ENCODE measurements around the gene TMEM89. TPM values are rescaled to one million over a fixed set of nuclear protein-coding genes. Genes with fewer than 3 reads are reported as not detected.

The TMEM89 gene
- total RNA-seq, 2 experiments from 2014 or later, result 0.43 TPM; not detected in 1

GRCh38 chr3:48623851-48624547 lies 2.4 kb upstream of the TMEM89 start:
- Mint-ChIP-seq H3K4me1 (ENCODE audit: low read depth) (peaks cover 4% of the 10 kb centered on the region), H3K27me3 (no peaks in the 10 kb centered on the region), H3K9me3 (no peaks in the 10 kb centered on the region), H3K4me3 (no peak overlapping the region), H3K36me3 (ENCODE audit: low read depth) (peaks cover 6% of the 10 kb centered on the region), H3K27ac (no peak overlapping the region)
- CTCF ChIA-PET, result interaction anchor here (1.3 to 6.5 kb wide), 2 partner anchors 11 to 188 kb away, joined by 4 to 42 read pairs; partner anchors contain the start of gene SLC26A6
- no peak for TF ChIP-seq CTCF (IDR thresholded peaks at IDR 0.05)
- DNase-seq, result no peak
- POLR2A ChIA-PET, result interaction anchor here (0.6 to 2.1 kb wide), 5 partner anchors 9 to 34 kb away, joined by 3 to 8 read pairs (median 3); partner anchors contain the start of gene SLC26A6
- no peak for ATAC-seq
- intact Hi-C loops (cut with micrococcal nuclease), result no loop called here

GRCh38 chr3:48619541-48620524 lies 1.7 kb downstream of the TMEM89 start:
- ATAC-seq (no peak), DNase-seq (no peak)
- ChIA-PET POLR2A (interaction anchor here (0.7 to 1.0 kb wide), 3 partner anchors 10 to 56 kb away, joined by 3 read pairs; no protein-coding TSS in a partner anchor), CTCF (interaction anchor here (1.5 kb wide), 1 partner anchor 16 kb away, joined by 4 read pairs; the partner anchor contains the start of gene SLC26A6)
- Mint-ChIP-seq H3K4me1 (ENCODE audit: low read depth) (peaks cover 10% of the 10 kb centered on the region), H3K27ac (no peak overlapping the region), H3K36me3 (ENCODE audit: low read depth) (peaks cover 17% of the 10 kb centered on the region), H3K27me3 (no peaks in the 10 kb centered on the region), H3K9me3 (peaks cover 15% of the 10 kb centered on the region), H3K4me3 (no peak overlapping the region)
- TF ChIP-seq CTCF (IDR thresholded peaks at IDR 0.05), result no peak
- intact Hi-C loops (cut with micrococcal nuclease), result no loop called here

GRCh38 chr3:48617559-48617958 lies 4.0 kb downstream of the TMEM89 start:
- H3K36me3 Mint-ChIP-seq (ENCODE audit: low read depth), result peaks cover 22% of the 10 kb centered on the region
- ChIA-PET CTCF (interaction anchor here (1.8 kb wide), 1 partner anchor 18 kb away, joined by 7 read pairs; the partner anchor contains the start of gene SLC26A6), POLR2A (no interaction called here)
- peaks cover 14% of the 10 kb centered on the region for H3K4me1 Mint-ChIP-seq (ENCODE audit: low read depth)
- H3K4me3 Mint-ChIP-seq, result no peak overlapping the region
- intact Hi-C loops (cut with micrococcal nuclease), result no loop called here
- DNase-seq (no peak), ATAC-seq (no peak)
- no peak overlapping the region for H3K27ac Mint-ChIP-seq
- peaks cover 15% of the 10 kb centered on the region for H3K9me3 Mint-ChIP-seq
- no peaks in the 10 kb centered on the region for H3K27me3 Mint-ChIP-seq
- no peak for TF ChIP-seq CTCF (IDR thresholded peaks at IDR 0.05)

- POLR2A ChIA-PET, result interaction anchor here (0.7 to 1.3 kb wide), 3 partner anchors 8 to 32 kb away, joined by 3 read pairs; no protein-coding TSS in a partner anchor
- peak; percentile 45 for ATAC-seq
- peaks cover 18% of the 10 kb centered on the region for H3K36me3 Mint-ChIP-seq (ENCODE audit: low read depth)
Measured at GRCh38 chr3:48614044-48614443, 7.5 kb downstream of the TMEM89 start.

More at GRCh38 chr3:48614044-48614443, 7.5 kb downstream of the TMEM89 start:
- peaks cover 14% of the 10 kb centered on the region for H3K4me1 Mint-ChIP-seq (ENCODE audit: low read depth)
- peak; percentile 34 for DNase-seq
- H3K27me3 Mint-ChIP-seq, result no peaks in the 10 kb centered on the region
- peak overlapping the region; percentile 10 for H3K4me3 Mint-ChIP-seq
- peak overlapping the region; percentile 93 for H3K27ac Mint-ChIP-seq
- intact Hi-C loops (cut with micrococcal nuclease), result no loop called here
- CTCF ChIA-PET, result interaction anchor here (1.7 to 2.9 kb wide), 2 partner anchors 21 to 42 kb away, joined by 5 to 13 read pairs; partner anchors contain the start of gene SLC26A6
- peaks cover 15% of the 10 kb centered on the region for H3K9me3 Mint-ChIP-seq
- TF ChIP-seq CTCF (IDR thresholded peaks at IDR 0.05), result no peak
